Stomach (tissue), 9 donors: ENCODE results near the gene HOXB3. TPM values are rescaled to one million over a fixed set of nuclear protein-coding genes. Genes with fewer than 3 reads are reported as not detected.

Source experiments
- DNase-seq, 2 donors: peaks; one replicate each; pipeline versions ENCODE4 v3.0.0 to v3.0.0-alpha.2; 2013 to 2019
- H3K27ac ChIP-seq, 5 donors: fragments of 200-600 bp in 4 of 5; sonication (generic) in 4 of 5; one replicate each; pipeline ENCODE4 v1.5.1; 2013 to 2019; ENCODE audit warnings: mild to moderate bottlenecking in 1 of 5, moderate library complexity in 1 of 5
- H3K27me3 ChIP-seq, 3 donors: fragments of 200-600 bp; sonication (generic); one replicate each; pipeline ENCODE4 v1.5.1; 2017 to 2019; ENCODE audit warnings: mixed run types in 1 of 3
- H3K36me3 ChIP-seq, 4 donors: fragments of 200-600 bp; sonication (generic); 1 replicate in 3 of 4; 2 replicates in 1 of 4; pipeline ENCODE4 v1.5.1; 2016 to 2019
- H3K4me1 ChIP-seq, 4 donors: fragments of 200-600 bp; sonication (generic); one replicate each; pipeline ENCODE4 v1.5.1; 2016 to 2019
- H3K4me3 ChIP-seq, 4 donors: fragments of 200-600 bp; sonication (generic) in 3 of 4; one replicate each; pipeline ENCODE4 v1.5.1; 2016 to 2019; ENCODE audit warnings: mild to moderate bottlenecking in 1 of 4
- H3K9me3 ChIP-seq, 4 donors: fragments of 200-600 bp; sonication (generic); one replicate each; pipeline ENCODE4 v1.5.1; 2016 to 2019
- EP300 ChIP-seq: sonication (generic); formaldehyde crosslinking; IDR thresholded peaks from one replicate; pipeline ENCODE4 v1.6.1; 2017; ENCODE audit warnings: antibody characterized with exemption
- POLR2A ChIP-seq, 4 donors: fragments of 450-650 bp; IDR thresholded peaks; one replicate each; pipeline ENCODE4 v1.6.1; 2016; ENCODE audit warnings: antibody characterized with exemption in 4 of 4, control low read depth in 2 of 4, mild to moderate bottlenecking in 1 of 4, moderate library complexity in 1 of 4
- POLR2AphosphoS5 ChIP-seq, 3 donors: sonication (generic); formaldehyde crosslinking; IDR thresholded peaks; one replicate each; pipeline ENCODE4 v1.6.1; 2016; ENCODE audit warnings: antibody characterized with exemption in 3 of 3
- WGBS, 5 donors: extraction: QIAGEN DNeasy Blood & Tissue Kit in 3 of 5; methylation state at CpG; one replicate each; pipeline versions ENCODE4 v1.1.5 to v1.1.7; 2013 to 2018; 5-methylcytosine and 5-hydroxymethylcytosine counted together
- intact Hi-C: fragments of 100-400 bp; cut with DNase I; formaldehyde crosslinking; loops from one replicate; pipeline ENCODE4 v1.15.1; 2023; ENCODE audit warnings: low total_unique reads
- polyA plus RNA-seq, 3 donors: library from polyadenylated mRNA; stranded (reverse); fragments of 200-250 nt; gene quantifications; one replicate each; pipeline ENCODE4 v1.2.3, GENCODE V29; 2013
- total RNA-seq, 5 donors: library from RNA; depleted of rRNA; stranded (reverse); fragments of >200 nt; gene quantifications; one replicate each; pipeline versions ENCODE4 v1.1.0 to v1.2.3, GENCODE V29; 2014 to 2016
- TF ChIP-seq, protein P1 (sequence below), 7 experiments: fragments of 450-650 bp in 4 of 7; fragments of 200-600 bp in 3 of 7; sonication (generic) in 3 of 7; IDR thresholded peaks; one replicate each; pipeline ENCODE4 v1.5.1; 2016 to 2019; ENCODE audit warnings: antibody characterized with exemption in 7 of 7, control low read depth in 2 of 7, mild to moderate bottlenecking in 1 of 7
- donor health status: healthy with polysubstance abuse.
- donor health status: Bipolar disorder and iron deficiency.
- donor health status: healthy.

HOXB3 gene
- total and polyA plus RNA-seq, 8 donors: 2.8 to 77.6 (median 10.3) TPM

DNA sequence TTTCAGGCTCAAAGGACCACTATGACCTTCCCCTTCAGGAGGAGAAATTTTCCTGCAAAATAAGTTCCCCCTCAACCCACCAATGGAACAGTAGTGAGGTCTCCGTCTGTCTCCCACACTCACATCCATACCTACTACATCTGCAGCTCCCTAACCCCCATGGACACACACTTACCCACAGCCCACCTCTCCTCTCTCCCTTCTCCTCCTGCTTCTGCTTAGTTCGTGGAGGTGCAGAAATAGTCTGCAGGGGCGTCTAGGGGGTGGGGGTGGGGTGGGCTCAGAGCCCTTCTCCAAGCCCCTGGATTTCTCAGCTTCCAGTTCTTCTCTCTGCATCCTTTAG, 20.8 kb downstream of the HOXB3 start:
- no peaks in the 10 kb centered on the region for H3K9me3 ChIP-seq
- no peak for DNase-seq
- no peak for TF ChIP-seq POLR2AphosphoS5 (IDR thresholded peaks at IDR 0.05)
- no peak for TF ChIP-seq EP300
- TF ChIP-seq, protein P1, sequence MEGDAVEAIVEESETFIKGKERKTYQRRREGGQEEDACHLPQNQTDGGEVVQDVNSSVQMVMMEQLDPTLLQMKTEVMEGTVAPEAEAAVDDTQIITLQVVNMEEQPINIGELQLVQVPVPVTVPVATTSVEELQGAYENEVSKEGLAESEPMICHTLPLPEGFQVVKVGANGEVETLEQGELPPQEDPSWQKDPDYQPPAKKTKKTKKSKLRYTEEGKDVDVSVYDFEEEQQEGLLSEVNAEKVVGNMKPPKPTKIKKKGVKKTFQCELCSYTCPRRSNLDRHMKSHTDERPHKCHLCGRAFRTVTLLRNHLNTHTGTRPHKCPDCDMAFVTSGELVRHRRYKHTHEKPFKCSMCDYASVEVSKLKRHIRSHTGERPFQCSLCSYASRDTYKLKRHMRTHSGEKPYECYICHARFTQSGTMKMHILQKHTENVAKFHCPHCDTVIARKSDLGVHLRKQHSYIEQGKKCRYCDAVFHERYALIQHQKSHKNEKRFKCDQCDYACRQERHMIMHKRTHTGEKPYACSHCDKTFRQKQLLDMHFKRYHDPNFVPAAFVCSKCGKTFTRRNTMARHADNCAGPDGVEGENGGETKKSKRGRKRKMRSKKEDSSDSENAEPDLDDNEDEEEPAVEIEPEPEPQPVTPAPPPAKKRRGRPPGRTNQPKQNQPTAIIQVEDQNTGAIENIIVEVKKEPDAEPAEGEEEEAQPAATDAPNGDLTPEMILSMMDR (IDR thresholded peaks at IDR 0.05): no peak
- TF ChIP-seq POLR2A (IDR thresholded peaks at IDR 0.05): no peak
- H3K27ac ChIP-seq: peak overlapping the region; percentile 14 to 95 (median 93)
- H3K27me3 ChIP-seq: peaks cover 0 to 100% (median 46%) of the 10 kb centered on the region in 3 donors
- intact Hi-C loops: no loop called here
- peaks cover 17 to 90% (median 57%) of the 10 kb centered on the region in 4 donors for H3K4me1 ChIP-seq
- H3K36me3 ChIP-seq: no peaks in the 10 kb centered on the region
- 12 to 34% (median 23%) methylated on average over 3 of the region's 3 CpGs for WGBS, 5 donors
- H3K4me3 ChIP-seq: peak overlapping the region; percentile 27 to 57 (median 34)

DNA sequence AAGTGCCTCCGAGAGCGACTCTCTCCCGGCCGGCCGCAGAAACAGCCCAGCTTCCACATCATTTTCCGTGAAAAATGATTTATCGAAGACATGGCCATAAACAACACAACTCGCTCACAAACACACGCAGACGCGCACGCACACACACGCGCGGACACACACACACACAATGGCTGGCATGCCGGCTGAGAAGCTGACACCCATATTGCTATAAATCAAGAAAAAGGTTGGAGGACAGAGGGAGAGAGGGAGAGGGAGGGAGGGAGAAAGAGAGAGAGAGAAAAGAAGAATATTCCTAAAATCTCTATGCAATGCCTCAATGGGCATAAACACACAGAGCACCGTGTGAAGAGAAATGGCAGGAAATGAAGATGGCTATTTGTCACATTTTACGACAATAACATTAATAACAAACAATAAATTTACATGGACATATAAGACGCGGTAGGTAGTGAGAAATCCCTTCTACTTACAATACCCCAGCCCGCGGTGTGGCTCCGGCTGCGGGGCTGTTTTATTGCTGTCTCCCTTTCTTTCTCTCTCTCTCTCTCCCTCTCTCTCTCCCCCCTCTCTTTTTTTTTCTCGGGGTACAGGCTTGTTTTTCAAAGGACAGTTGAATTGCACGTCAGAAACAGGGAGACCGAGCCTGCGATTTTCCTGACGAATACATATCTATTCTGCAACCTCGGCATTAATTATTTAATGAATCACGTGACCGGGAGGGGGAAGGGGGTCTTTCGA, 21.4 kb downstream of the HOXB3 start:
- TF ChIP-seq POLR2A (IDR thresholded peaks at IDR 0.05) (no peak), EP300 (no peak), POLR2AphosphoS5 (IDR thresholded peaks at IDR 0.05) (no peak)
- TF ChIP-seq, protein P1 (IDR thresholded peaks at IDR 0.05): no peak
- intact Hi-C loops: no loop called here
- Histone ChIP-seq H3K4me1 (peaks cover 18 to 94% (median 59%) of the 10 kb centered on the region in 4 donors), H3K9me3 (no peaks in the 10 kb centered on the region), H3K27ac (peak overlapping the region; percentile 14 to 95 (median 93)), H3K36me3 (no peaks in the 10 kb centered on the region), H3K27me3 (peaks cover 0 to 100% (median 47%) of the 10 kb centered on the region in 3 donors), H3K4me3 (peak overlapping the region; percentile 27 to 57 (median 34))
- 15 to 21% (median 19%) methylated on average over 33 of the region's 33 CpGs for WGBS, 5 donors
- DNase-seq: no peak

DNA sequence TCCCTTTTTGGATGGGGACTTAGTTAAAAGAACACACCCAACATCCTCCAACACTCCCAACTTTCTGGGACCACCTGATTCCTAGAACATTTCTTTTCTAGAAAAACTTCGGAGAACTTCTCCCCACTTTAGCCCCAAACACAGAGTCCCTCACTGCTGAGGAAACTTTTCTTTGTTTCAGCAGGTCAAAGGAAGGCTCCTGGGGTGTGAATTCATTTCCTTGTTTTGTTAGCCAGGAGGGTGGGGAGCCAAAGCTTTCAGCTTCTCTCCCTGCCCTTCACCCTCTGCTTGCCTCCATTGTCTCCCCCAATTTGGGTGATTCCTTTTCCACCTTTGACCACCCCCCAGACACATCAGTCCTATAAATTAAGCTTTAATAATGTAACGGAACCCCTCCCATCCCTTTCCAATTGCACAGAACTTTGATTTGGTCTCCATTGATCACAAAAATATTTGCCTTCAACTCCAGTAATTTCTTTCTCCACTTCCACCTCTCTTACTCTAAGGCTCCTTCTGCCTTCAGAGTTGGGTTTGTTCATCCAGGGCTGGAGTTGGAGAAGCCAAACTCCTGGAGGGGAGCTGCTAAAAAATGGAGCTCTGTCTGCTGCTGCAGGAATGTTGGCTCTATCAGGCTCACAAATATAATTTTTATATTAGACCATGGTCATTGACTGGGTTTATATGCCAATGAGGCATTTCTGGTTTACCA, 22.2 kb downstream of the HOXB3 start:
- peaks cover 24 to 94% (median 61%) of the 10 kb centered on the region in 4 donors for H3K4me1 ChIP-seq
- H3K4me3 ChIP-seq: peak overlapping the region; percentile 27 to 57 (median 34)
- TF ChIP-seq POLR2A (IDR thresholded peaks at IDR 0.05) (no peak), EP300 (no peak), POLR2AphosphoS5 (IDR thresholded peaks at IDR 0.05) (no peak)
- TF ChIP-seq, protein P1 (IDR thresholded peaks at IDR 0.05): no peak
- peaks cover 0 to 100% (median 46%) of the 10 kb centered on the region in 3 donors for H3K27me3 ChIP-seq
- H3K36me3 ChIP-seq: no peaks in the 10 kb centered on the region
- intact Hi-C loops: no loop called here
- no peak for DNase-seq
- WGBS, 5 donors: 36 to 48% (median 43%) methylated on average over 2 of the region's 2 CpGs
- no peaks in the 10 kb centered on the region for H3K9me3 ChIP-seq
- H3K27ac ChIP-seq: peak overlapping the region in 4 of 5 donors; percentile 54 to 95 (median 93)

DNA sequence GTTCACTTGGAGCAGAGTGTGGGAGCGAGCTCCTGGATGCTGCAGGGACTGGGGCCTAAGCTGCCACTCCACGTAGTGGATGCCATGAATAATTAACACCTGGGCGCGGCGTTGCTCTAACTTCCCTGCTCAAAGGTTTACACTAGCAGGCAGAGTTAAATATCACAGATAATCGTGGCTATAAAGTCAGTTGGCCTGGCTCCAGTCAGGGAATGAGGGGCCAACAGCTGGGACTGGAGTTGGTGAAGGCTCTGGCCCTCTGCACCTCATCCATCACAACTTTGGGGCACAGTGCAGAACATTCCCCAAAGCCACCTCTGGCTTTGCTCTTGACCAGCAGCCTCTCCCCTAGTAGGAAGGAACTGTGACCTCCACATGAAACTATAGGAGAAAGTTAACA, 22.8 kb downstream of the HOXB3 start:
- H3K27ac ChIP-seq: peak overlapping the region; percentile 5 to 95 (median 93)
- peaks cover 28 to 95% (median 61%) of the 10 kb centered on the region in 4 donors for H3K4me1 ChIP-seq
- H3K36me3 ChIP-seq: no peaks in the 10 kb centered on the region
- H3K9me3 ChIP-seq: no peaks in the 10 kb centered on the region
- no peak for DNase-seq
- intact Hi-C loops: no loop called here
- TF ChIP-seq, protein P1 (IDR thresholded peaks at IDR 0.05): no peak
- TF ChIP-seq POLR2AphosphoS5 (IDR thresholded peaks at IDR 0.05) (no peak), EP300 (no peak), POLR2A (IDR thresholded peaks at IDR 0.05) (no peak)
- H3K27me3 ChIP-seq: peaks cover 0 to 100% (median 52%) of the 10 kb centered on the region in 3 donors
- H3K4me3 ChIP-seq: peak overlapping the region in 1 of 4 donors; percentile 4
- WGBS, 5 donors: 19 to 49% (median 32%) methylated on average over 6 of the region's 6 CpGs
